Mesendoderm (in vitro differentiated cells): ENCODE results near the gene HOXB13.

Experiments
- DNase-seq: peaks from one replicate; pipeline ENCODE4 v3.0.0; 2013
- H2AK5ac ChIP-seq: 2 replicates; pipeline ENCODE4 v1.6.1; 2013; ENCODE audit warnings: low read length, inconsistent platforms
- H2BK120ac ChIP-seq: 2 replicates; pipeline ENCODE4 v1.6.1; 2013; ENCODE audit warnings: low read depth, mild to moderate bottlenecking, low read length, moderate library complexity, mixed read lengths
- H2BK15ac ChIP-seq: replicated peaks from 2 replicates; pipeline ENCODE4 v1.6.1; 2013; ENCODE audit warnings: low read depth, mild to moderate bottlenecking, moderate library complexity
- H2BK5ac ChIP-seq: 2 replicates; pipeline ENCODE4 v1.6.1; 2013; ENCODE audit warnings: low read length, inconsistent platforms
- H3K18ac ChIP-seq: 2 replicates; pipeline ENCODE4 v1.6.1; 2013; ENCODE audit warnings: mild to moderate bottlenecking, low read length, mixed read lengths
- H3K23ac ChIP-seq: one replicate; pipeline ENCODE4 v1.6.1; 2013; ENCODE audit warnings: low read length
- H3K27ac ChIP-seq: 2 replicates; pipeline ENCODE4 v1.5.1; 2013; ENCODE audit warnings: low read depth, mild to moderate bottlenecking, inconsistent platforms, low read length, moderate library complexity
- H3K27me3 ChIP-seq: 2 replicates; pipeline ENCODE4 v1.6.1; 2013; ENCODE audit warnings: low read length, control low read depth, mild to moderate bottlenecking, inconsistent platforms; ENCODE audit not compliant: insufficient read depth, poor library complexity
- H3K36me3 ChIP-seq: 2 replicates; pipeline ENCODE4 v1.6.1; 2013; ENCODE audit warnings: low read length, inconsistent platforms; ENCODE audit not compliant: control insufficient read depth, insufficient read depth
- H3K4ac ChIP-seq: one replicate; pipeline ENCODE4 v1.6.1; 2013; ENCODE audit warnings: low read depth, mild to moderate bottlenecking, low read length, moderate library complexity
- H3K4me1 ChIP-seq: 2 replicates; pipeline ENCODE4 v1.6.1; 2013; ENCODE audit warnings: low read depth, low read length, inconsistent platforms; ENCODE audit not compliant: control insufficient read depth
- H3K4me2 ChIP-seq: 2 replicates; pipeline ENCODE4 v1.6.1; 2013; ENCODE audit warnings: low read length
- H3K4me3 ChIP-seq: 2 replicates; pipeline ENCODE4 v1.5.1; 2013; ENCODE audit warnings: mild to moderate bottlenecking, low read length
- H3K56ac ChIP-seq: one replicate; pipeline ENCODE4 v1.6.1; 2013; ENCODE audit warnings: low read length
- H3K79me1 ChIP-seq: 2 replicates; pipeline ENCODE4 v1.6.1; 2013; ENCODE audit warnings: low read length, inconsistent platforms
- H3K79me2 ChIP-seq: 2 replicates; pipeline ENCODE4 v1.6.1; 2013; ENCODE audit warnings: mild to moderate bottlenecking, low read length; ENCODE audit not compliant: control insufficient read depth, insufficient read depth
- H3K9ac ChIP-seq: 2 replicates; pipeline ENCODE4 v1.6.1; 2013; ENCODE audit warnings: low read length, inconsistent platforms
- H4K5ac ChIP-seq: one replicate; pipeline ENCODE4 v1.6.1; 2013; ENCODE audit warnings: low read length
- H4K8ac ChIP-seq: one replicate; pipeline ENCODE4 v1.6.1; 2013; ENCODE audit warnings: low read depth, mild to moderate bottlenecking, control low read depth, low read length, moderate library complexity
- WGBS: extraction: QIAGEN DNeasy Blood & Tissue Kit; methylation state at CpG from one replicate; pipeline ENCODE4 v1.1.7; 2013; ENCODE audit warnings: low lambda C conversion rate, missing lambda C conversion rate; ENCODE audit not compliant: insufficient coverage; ENCODE audit errors: extremely low coverage; 5-methylcytosine and 5-hydroxymethylcytosine counted together

The HOXB13 gene

GRCh38 chr17:48755356-48755755, 26.8 kb upstream of the HOXB13 start:
- no peak overlapping the region for H3K18ac ChIP-seq
- H3K79me2 ChIP-seq = no peaks in the 10 kb centered on the region
- no peaks in the 10 kb centered on the region for H3K79me1 ChIP-seq
- no peak overlapping the region for H3K27ac ChIP-seq
- no peak for DNase-seq
- no peaks in the 10 kb centered on the region for H3K36me3 ChIP-seq
- H2BK5ac ChIP-seq = no peak overlapping the region
- H4K8ac ChIP-seq = no peak overlapping the region
- H3K27me3 ChIP-seq = peaks cover 65% of the 10 kb centered on the region
- no peak overlapping the region for H2BK120ac ChIP-seq
- H3K4me3 ChIP-seq = no peak overlapping the region
- H3K4me1 ChIP-seq = no peaks in the 10 kb centered on the region
- H2BK15ac ChIP-seq = no peak overlapping the region
- WGBS = no CpG with 5 or more reads among the region's 8 CpGs
- H3K4ac ChIP-seq = no peak overlapping the region
- no peak overlapping the region for H3K56ac ChIP-seq
- no peak overlapping the region for H3K9ac ChIP-seq
- no peak overlapping the region for H2AK5ac ChIP-seq
- no peak overlapping the region for H3K23ac ChIP-seq
- no peak overlapping the region for H4K5ac ChIP-seq
- H3K4me2 ChIP-seq = peak overlapping the region; percentile 38

DNA sequence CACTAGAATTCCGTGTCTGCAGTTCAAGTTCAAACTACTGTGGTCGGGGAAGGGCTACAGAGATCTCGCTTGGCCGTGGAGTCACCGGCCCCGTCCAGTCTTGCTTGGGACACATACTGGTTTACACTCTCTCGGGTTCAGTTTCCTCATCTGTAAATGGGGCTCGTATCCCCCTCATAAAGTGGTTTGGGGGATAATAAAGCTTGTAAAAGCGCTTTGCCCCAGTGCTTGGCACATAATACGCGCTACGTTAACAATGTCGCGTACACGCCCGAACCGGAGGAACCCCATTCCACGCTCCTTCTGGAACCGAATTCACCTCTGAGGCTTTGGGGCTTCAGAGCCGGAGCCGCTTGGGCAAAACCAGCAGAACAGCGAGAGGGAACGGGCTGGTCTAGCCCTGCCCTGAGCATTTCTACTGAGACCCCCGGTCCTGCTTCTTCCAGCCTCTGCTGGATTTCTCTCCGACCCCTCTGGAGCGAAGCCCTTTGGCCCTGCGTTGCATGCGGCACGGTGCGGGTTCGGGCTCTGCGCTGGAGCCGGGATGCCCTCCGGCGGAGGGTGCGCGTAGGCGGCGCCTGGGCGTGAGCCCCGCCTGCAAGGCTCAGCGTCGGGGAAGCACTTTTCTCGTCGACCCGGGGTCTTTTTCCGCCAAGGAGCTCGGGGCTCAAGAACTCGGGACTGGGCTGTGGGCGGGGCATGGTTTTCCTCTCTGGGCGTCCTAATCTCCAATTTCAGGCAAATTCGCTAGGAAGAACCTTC, 26.1 kb upstream of the HOXB13 start:
- Histone ChIP-seq H3K4me3 (no peak overlapping the region), H2BK120ac (no peak overlapping the region), H3K27me3 (peaks cover 72% of the 10 kb centered on the region), H4K5ac (no peak overlapping the region), H3K23ac (no peak overlapping the region), H3K36me3 (no peaks in the 10 kb centered on the region), H3K79me2 (no peaks in the 10 kb centered on the region), H3K27ac (no peak overlapping the region), H4K8ac (no peak overlapping the region), H3K18ac (no peak overlapping the region), H3K4ac (no peak overlapping the region), H2BK5ac (no peak overlapping the region), H2BK15ac (no peak overlapping the region), H3K79me1 (no peaks in the 10 kb centered on the region), H2AK5ac (no peak overlapping the region), H3K4me2 (peak overlapping the region; percentile 38), H3K9ac (no peak overlapping the region), H3K56ac (no peak overlapping the region), H3K4me1 (peaks cover 2% of the 10 kb centered on the region)
- WGBS = no CpG with 5 or more reads among the region's 52 CpGs
- no peak for DNase-seq

DNA sequence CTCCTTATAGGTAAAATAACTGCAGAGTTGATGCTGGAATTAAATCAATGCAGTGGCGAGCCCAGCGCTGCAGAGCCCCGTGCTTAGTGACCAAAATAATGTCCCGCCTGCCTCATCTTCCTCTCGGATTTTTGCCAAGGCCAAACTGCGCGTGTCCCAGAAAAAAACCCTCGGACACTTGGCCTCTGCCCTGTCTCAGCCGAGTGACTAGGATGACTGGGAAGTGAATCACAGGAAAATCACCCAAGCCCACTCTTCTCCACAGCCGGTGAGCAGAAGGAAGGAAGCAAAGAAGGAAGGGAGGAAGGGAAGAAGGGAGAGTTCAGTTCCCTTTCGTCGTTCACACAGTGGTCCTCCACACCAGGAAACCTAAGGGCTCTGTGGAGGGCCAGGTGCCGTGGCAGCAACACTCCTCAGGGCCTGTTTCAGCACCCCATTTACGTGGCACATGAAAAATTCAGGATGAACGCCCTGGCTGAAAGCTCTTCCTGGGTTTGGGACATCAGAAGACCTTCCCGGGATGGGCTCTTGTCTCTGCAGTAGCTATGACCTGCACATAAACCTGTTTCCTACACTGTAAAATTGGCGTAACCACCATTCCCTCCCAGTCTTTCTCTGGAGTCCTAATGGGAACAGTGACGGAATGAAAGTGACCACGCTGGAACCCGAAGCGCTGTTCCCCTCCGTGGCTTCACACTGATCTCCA, 25.4 kb upstream of the HOXB13 start:
- no peak overlapping the region for H2BK120ac ChIP-seq
- DNase-seq = no peak
- H2BK15ac ChIP-seq = no peak overlapping the region
- H3K23ac ChIP-seq = no peak overlapping the region
- H3K56ac ChIP-seq = no peak overlapping the region
- H3K79me2 ChIP-seq = no peaks in the 10 kb centered on the region
- H3K18ac ChIP-seq = no peak overlapping the region
- no peak overlapping the region for H3K4me3 ChIP-seq
- H2AK5ac ChIP-seq = no peak overlapping the region
- peaks cover 75% of the 10 kb centered on the region for H3K27me3 ChIP-seq
- no peak overlapping the region for H3K9ac ChIP-seq
- no peak overlapping the region for H2BK5ac ChIP-seq
- H3K27ac ChIP-seq = no peak overlapping the region
- H3K79me1 ChIP-seq = no peaks in the 10 kb centered on the region
- peaks cover 2% of the 10 kb centered on the region for H3K4me1 ChIP-seq
- no peak overlapping the region for H3K4me2 ChIP-seq
- WGBS = no CpG with 5 or more reads among the region's 22 CpGs
- H4K5ac ChIP-seq = no peak overlapping the region
- H3K36me3 ChIP-seq = no peaks in the 10 kb centered on the region
- H3K4ac ChIP-seq = no peak overlapping the region
- no peak overlapping the region for H4K8ac ChIP-seq

DNA sequence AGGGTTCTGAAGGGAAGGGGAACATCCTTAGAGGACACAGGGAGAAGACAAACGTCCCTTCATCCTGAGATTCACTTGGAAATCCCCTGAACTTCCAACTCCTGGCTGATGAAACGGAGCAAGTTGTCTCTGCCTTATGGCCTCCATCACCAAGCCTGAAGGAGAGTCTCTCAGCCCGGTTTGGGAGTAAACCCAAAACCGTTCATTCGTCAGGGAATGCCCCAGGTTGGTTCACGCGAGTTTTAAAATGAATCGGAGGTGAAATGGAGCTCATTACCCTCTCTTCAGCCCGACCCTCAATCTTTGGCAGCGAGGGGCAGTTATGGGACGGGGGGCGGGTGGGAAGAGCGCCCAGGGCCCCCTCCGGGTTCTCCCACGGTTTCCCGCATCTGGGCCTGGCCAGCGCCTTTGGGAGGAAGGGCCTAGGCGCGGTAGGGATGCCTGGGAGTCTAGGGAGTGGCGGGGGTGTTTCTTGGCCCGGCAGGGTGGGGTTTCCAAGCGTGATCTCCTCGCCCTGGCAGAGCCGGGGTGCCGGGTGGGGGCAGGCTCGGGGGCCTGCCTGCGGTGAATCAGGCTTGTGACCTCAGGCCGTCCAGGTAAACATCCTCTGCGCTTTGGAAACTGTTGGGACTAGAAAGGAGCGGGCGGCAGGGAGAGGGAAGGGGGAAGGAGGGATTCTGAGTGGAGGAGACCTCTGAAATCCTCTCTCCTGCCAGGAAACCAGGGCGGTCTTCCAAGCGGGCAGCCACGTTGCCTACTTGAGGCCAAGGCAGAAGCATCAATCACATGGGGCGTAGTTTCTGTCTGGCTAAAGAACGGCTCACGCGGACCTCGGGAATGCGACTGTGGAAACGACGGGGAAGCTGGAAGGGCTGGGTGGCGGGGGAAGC, 24.1 kb upstream of the HOXB13 start:
- no peak overlapping the region for H2BK120ac ChIP-seq
- no peak overlapping the region for H3K56ac ChIP-seq
- no peak overlapping the region for H3K27ac ChIP-seq
- no peak overlapping the region for H2AK5ac ChIP-seq
- H3K4ac ChIP-seq = no peak overlapping the region
- H3K4me1 ChIP-seq = peaks cover 2% of the 10 kb centered on the region
- peaks cover 78% of the 10 kb centered on the region for H3K27me3 ChIP-seq
- H2BK5ac ChIP-seq = no peak overlapping the region
- H4K8ac ChIP-seq = no peak overlapping the region
- H3K36me3 ChIP-seq = no peaks in the 10 kb centered on the region
- no peak overlapping the region for H3K4me3 ChIP-seq
- no peaks in the 10 kb centered on the region for H3K79me1 ChIP-seq
- no peak overlapping the region for H3K4me2 ChIP-seq
- H2BK15ac ChIP-seq = no peak overlapping the region
- no CpG with 5 or more reads among the region's 43 CpGs for WGBS
- no peak for DNase-seq
- no peak overlapping the region for H4K5ac ChIP-seq
- H3K18ac ChIP-seq = peak overlapping the region; percentile 7
- no peak overlapping the region for H3K9ac ChIP-seq
- no peak overlapping the region for H3K23ac ChIP-seq
- H3K79me2 ChIP-seq = no peaks in the 10 kb centered on the region

- Histone ChIP-seq H4K8ac (no peak overlapping the region), H3K79me2 (no peaks in the 10 kb centered on the region), H3K4ac (no peak overlapping the region), H3K18ac (no peak overlapping the region), H3K27ac (no peak overlapping the region), H3K23ac (peak overlapping the region; percentile 84), H3K4me3 (no peak overlapping the region), H3K4me2 (no peak overlapping the region), H2BK5ac (no peak overlapping the region), H3K36me3 (no peaks in the 10 kb centered on the region), H4K5ac (no peak overlapping the region), H2BK15ac (no peak overlapping the region), H3K9ac (no peak overlapping the region), H3K79me1 (no peaks in the 10 kb centered on the region), H2AK5ac (no peak overlapping the region), H2BK120ac (no peak overlapping the region), H3K56ac (no peak overlapping the region), H3K27me3 (peaks cover 85% of the 10 kb centered on the region), H3K4me1 (peaks cover 2% of the 10 kb centered on the region)
- no CpG with 5 or more reads among the region's 13 CpGs for WGBS
- DNase-seq = no peak
These were observed 23.3 kb upstream of the HOXB13 start for GRCh38 chr17:48751733-48752398.
